ENCODE results near the gene CXorf66. TPM values are rescaled to one million over a fixed set of nuclear protein-coding genes. Genes with fewer than 3 reads are reported as not detected.

Gene CXorf66
- total RNA-seq, 1 experiment from 2014 or later: not detected

- ATAC-seq (no peak), DNase-seq (ENCODE audit: low read depth, low spot score) (no peak)
- Histone ChIP-seq H3K79me2 (ENCODE audit: insufficient read depth, low read length) (no peaks in the 10 kb centered on the region), H3K27me3 (ENCODE audit: insufficient read depth, low read length) (no peaks in the 10 kb centered on the region), H2AFZ (ENCODE audit: low read depth, low read length, poor library complexity, severe bottlenecking) (no peak overlapping the region), H3K27ac (ENCODE audit: low read depth, low read length) (no peak overlapping the region), H3K36me3 (ENCODE audit: control insufficient read depth in 1 of 2, insufficient read depth in 2 of 2, low read length in 2 of 2) (no peaks in the 10 kb centered on the region), H4K20me1 (ENCODE audit: insufficient read depth) (no peaks in the 10 kb centered on the region), H3K9ac (ENCODE audit: low read length) (no peak overlapping the region), H3K4me2 (ENCODE audit: low read length) (no peak overlapping the region), H3K4me1 (ENCODE audit: control insufficient read depth in 1 of 2, insufficient read depth in 2 of 2, low read length in 2 of 2) (peaks cover 0 to 1% of the 10 kb centered on the region in 2 experiments; a peak in 1 of 4 replicates), H3K9me3 (ENCODE audit: control insufficient read depth in 1 of 2, insufficient read depth in 1 of 2, low read depth in 1 of 2, low read length in 2 of 2) (no peaks in the 10 kb centered on the region), H3K4me3 (replicated peaks in 1 of 2; ENCODE audit: low read depth in 1 of 2, low read length in 2 of 2) (no peak overlapping the region), H3K9me2 (ENCODE audit: insufficient read depth) (no peaks in the 10 kb centered on the region)
- TF ChIP-seq ELF1 (IDR thresholded peaks at IDR 0.05; ENCODE audit: borderline replicate concordance, low read depth) (no peak), TCF7L2 (IDR thresholded peaks at IDR 0.05; ENCODE audit: borderline replicate concordance, extremely low read depth, insufficient read depth, insufficient read length) (no peak), ZNF274 (IDR thresholded peaks at IDR 0.05; ENCODE audit: low read depth, low read length) (no peak), CEBPB (IDR thresholded peaks at IDR 0.05; ENCODE audit: low read depth) (no peak)
- ChIA-PET RAD21 (ENCODE audit: low non-redundant PET in 1 of 2, low total read pairs in 2 of 2, uncharacterized antibody in 2 of 2, unreplicated experiment in 2 of 2) (no interaction called here), CTCF (no interaction called here), POLR2A (no interaction called here)
- no TSS peak for BruUV-seq (replicated peaks)
- intact Hi-C loops (cut with micrococcal nuclease): no loop called here
Measured at GRCh38 chrX:139972113-139972512, 6.8 kb upstream of the CXorf66 start.

GRCh38 chrX:139971394-139971749, 6.1 kb upstream of the CXorf66 start:
- Histone ChIP-seq H3K4me1 (ENCODE audit: control insufficient read depth in 1 of 2, insufficient read depth in 2 of 2, low read length in 2 of 2) (peaks cover 0 to 4% of the 10 kb centered on the region in 2 experiments; a peak in 1 of 4 replicates), H3K79me2 (ENCODE audit: insufficient read depth, low read length) (no peaks in the 10 kb centered on the region), H3K9me2 (ENCODE audit: insufficient read depth) (no peaks in the 10 kb centered on the region), H3K4me2 (ENCODE audit: low read length) (no peak overlapping the region), H3K9ac (ENCODE audit: low read length) (no peak overlapping the region), H3K27ac (ENCODE audit: low read depth, low read length) (no peak overlapping the region), H4K20me1 (ENCODE audit: insufficient read depth) (no peaks in the 10 kb centered on the region), H2AFZ (ENCODE audit: low read depth, low read length, poor library complexity, severe bottlenecking) (no peak overlapping the region), H3K4me3 (replicated peaks in 1 of 2; ENCODE audit: low read depth in 1 of 2, low read length in 2 of 2) (no peak overlapping the region), H3K27me3 (ENCODE audit: insufficient read depth, low read length) (no peaks in the 10 kb centered on the region), H3K36me3 (ENCODE audit: control insufficient read depth in 1 of 2, insufficient read depth in 2 of 2, low read length in 2 of 2) (no peaks in the 10 kb centered on the region), H3K9me3 (ENCODE audit: control insufficient read depth in 1 of 2, insufficient read depth in 1 of 2, low read depth in 1 of 2, low read length in 2 of 2) (no peaks in the 10 kb centered on the region)
- ChIA-PET RAD21 (ENCODE audit: low non-redundant PET in 1 of 2, low total read pairs in 2 of 2, uncharacterized antibody in 2 of 2, unreplicated experiment in 2 of 2) (no interaction called here), CTCF (no interaction called here), POLR2A (no interaction called here)
- DNase-seq (ENCODE audit: low read depth, low spot score) (no peak), ATAC-seq (no peak)
- intact Hi-C loops (cut with micrococcal nuclease): no loop called here
- TF ChIP-seq CBX3 (IDR thresholded peaks at IDR 0.05; ENCODE audit: low read depth) (no peak), EZH2 (IDR thresholded peaks at IDR 0.05) (no peak), JUND (IDR thresholded peaks at IDR 0.05) (no peak), RAD21 (IDR thresholded peaks at IDR 0.05; ENCODE audit: low read depth) (no peak), POLR2AphosphoS5 (IDR thresholded peaks at IDR 0.05; ENCODE audit: low read depth, low read length) (no peak)
- BruUV-seq (replicated peaks): no TSS peak
